PC-9 (cell line): ENCODE results near the gene KCNQ5. TPM values are rescaled to one million over a fixed set of nuclear protein-coding genes. Genes with fewer than 3 reads are reported as not detected.

Experiments used
- BruUV-seq: library from RNA; stranded (reverse); fragments of 400-500 nt; replicated peaks from 2 replicates; lab custom pipeline; 2021; lab: Mats Ljungman, UMichigan
- CTCF ChIA-PET: fragments of 300-600 bp; sonication (Branson Sonifier 250); formaldehyde crosslinking; loops from one replicate; lab custom pipeline; 2022; ENCODE audit warnings: antibody characterized with exemption; lab: Charles Lee
- POLR2A ChIA-PET: fragments of 300-600 bp; sonication (Branson Sonifier 250); formaldehyde crosslinking; loops from one replicate; lab custom pipeline; 2022; ENCODE audit warnings: antibody characterized with exemption; ENCODE audit not compliant: unreplicated experiment; lab: Charles Lee
- DNase-seq, 2 experiments: peaks; one replicate each; pipeline versions ENCODE4 v3.0.0 to v3.0.0-alpha.2; 2015 to 2022; ENCODE audit warnings: mixed read lengths in 1 of 2
- H2AFZ ChIP-seq: fragments of 200-600 bp; sonication (generic); 2 replicates; pipeline ENCODE4 v1.8.1; 2017; ENCODE audit warnings: antibody characterized with exemption
- H3F3A ChIP-seq: fragments of 200-600 bp; sonication (generic); 2 replicates; pipeline ENCODE4 v1.8.1; 2017; ENCODE audit warnings: antibody characterized with exemption, mild to moderate bottlenecking, low read depth; ENCODE audit not compliant: insufficient read depth
- H3K27ac ChIP-seq: fragments of 200-600 bp; sonication (generic); 2 replicates; pipeline ENCODE4 v1.6.1; 2016; ENCODE audit warnings: mixed run types
- H3K27me3 ChIP-seq: fragments of 200-600 bp; sonication (generic); 2 replicates; pipeline ENCODE4 v1.6.1; 2016; ENCODE audit warnings: low read depth, mixed run types; ENCODE audit not compliant: insufficient read depth
- H3K36me3 ChIP-seq: fragments of 200-600 bp; sonication (generic); 2 replicates; pipeline ENCODE4 v1.6.1; 2016; ENCODE audit warnings: low read depth, mixed run types
- H3K4me1 ChIP-seq: fragments of 200-600 bp; sonication (generic); replicated peaks from 2 replicates; pipeline ENCODE4 v1.6.1; 2016; ENCODE audit warnings: mixed run types; ENCODE audit not compliant: insufficient read depth
- H3K4me2 ChIP-seq: fragments of 200-600 bp; sonication (generic); 2 replicates; pipeline ENCODE4 v1.6.1; 2017; ENCODE audit warnings: mixed run types
- H3K4me3 ChIP-seq: fragments of 200-600 bp; sonication (generic); 2 replicates; pipeline ENCODE4 v1.6.1; 2016; ENCODE audit warnings: mixed run types
- H3K79me2 ChIP-seq: fragments of 200-600 bp; sonication (generic); 2 replicates; pipeline ENCODE4 v1.6.1; 2017; ENCODE audit warnings: low read depth, mixed run types
- H3K9me2 ChIP-seq: fragments of 200-600 bp; sonication (generic); 2 replicates; pipeline ENCODE4 v1.8.1; 2017; ENCODE audit warnings: mild to moderate bottlenecking; ENCODE audit not compliant: insufficient read depth
- H3K9me3 ChIP-seq: fragments of 200-600 bp; sonication (generic); 2 replicates; pipeline ENCODE4 v1.8.1; 2016; ENCODE audit warnings: low read depth; ENCODE audit not compliant: insufficient read depth
- H4K20me1 ChIP-seq: fragments of 200-600 bp; sonication (generic); 2 replicates; pipeline ENCODE4 v1.8.1; 2017; ENCODE audit not compliant: insufficient read depth
- CTCF ChIP-seq: fragments of 200-600 bp; sonication (generic); conservative IDR thresholded peaks from 2 replicates; pipeline ENCODE4 v1.6.1; 2017; ENCODE audit warnings: mixed run types, antibody characterized with exemption, mild to moderate bottlenecking, moderate library complexity
- EZH2 ChIP-seq: fragments of 200-600 bp; sonication (generic); IDR thresholded peaks from 2 replicates; pipeline ENCODE4 v1.8.0; 2017; ENCODE audit warnings: antibody characterized with exemption, low read depth
- intact Hi-C: fragments of 100-400 bp; cut with micrococcal nuclease; formaldehyde crosslinking; loops from one replicate; pipeline ENCODE4 v1.10.0; 2022; ENCODE audit not compliant: unreplicated experiment
- total RNA-seq: library from RNA; stranded (reverse); gene quantifications from 2 replicates; pipeline ENCODE4 v1.2.3, GENCODE V29; 2021

The KCNQ5 gene
- total RNA-seq, 1 experiment from 2014 or later = 0.20 TPM

GRCh38 chr6:73088138-73088813 is 466.4 kb downstream of the KCNQ5 start:
- no TSS peak for BruUV-seq
- no peaks in the 10 kb centered on the region for H3K27me3 ChIP-seq
- POLR2A ChIA-PET = interaction anchor here (0.7 kb wide), 1 partner anchor 57 kb away, joined by 9 read pairs; no protein-coding TSS in a partner anchor

GRCh38 chr6:73104921-73105320 is 483.1 kb downstream of the KCNQ5 start:
- TF ChIP-seq EZH2 = no peak
- TF ChIP-seq CTCF = no peak
- H3K4me2 ChIP-seq = no peak overlapping the region
- no peak overlapping the region for H3K4me3 ChIP-seq
- ChIA-PET CTCF (interaction anchor here (0.6 kb wide), 1 partner anchor 11 kb away, joined by 4 read pairs; no protein-coding TSS in a partner anchor), POLR2A (interaction anchor here (0.6 kb wide), 1 partner anchor 129 kb away, joined by 4 read pairs; no protein-coding TSS in a partner anchor)
- no peak overlapping the region for H2AFZ ChIP-seq
- no peaks in the 10 kb centered on the region for H3K27me3 ChIP-seq
- no peak overlapping the region for H3K27ac ChIP-seq
- H3K4me1 ChIP-seq = no peaks in the 10 kb centered on the region
- H3K79me2 ChIP-seq = no peaks in the 10 kb centered on the region
- no TSS peak for BruUV-seq
- H3K9me2 ChIP-seq = no peaks in the 10 kb centered on the region; the same call in 1 of the 2 replicates
- H3K9me3 ChIP-seq = no peaks in the 10 kb centered on the region
- H3K36me3 ChIP-seq = no peaks in the 10 kb centered on the region
- DNase-seq = no peak
- intact Hi-C loops = no loop called here
- no peaks in the 10 kb centered on the region for H4K20me1 ChIP-seq
- H3F3A ChIP-seq = no peaks in the 10 kb centered on the region

More at GRCh38 chr6:73088138-73088813, 466.4 kb downstream of the KCNQ5 start:
- no peaks in the 10 kb centered on the region for H3F3A ChIP-seq
- H3K27ac ChIP-seq = no peak overlapping the region
- no peaks in the 10 kb centered on the region for H3K4me1 ChIP-seq
- no peaks in the 10 kb centered on the region for H3K36me3 ChIP-seq
- no peak overlapping the region for H3K4me2 ChIP-seq
- CTCF ChIA-PET = no interaction called here
- no peak overlapping the region for H2AFZ ChIP-seq
- DNase-seq = no peak
- H3K9me2 ChIP-seq = no peaks in the 10 kb centered on the region
- intact Hi-C loops = no loop called here
- H3K79me2 ChIP-seq = no peaks in the 10 kb centered on the region
- no peaks in the 10 kb centered on the region for H4K20me1 ChIP-seq
- no peak overlapping the region for H3K4me3 ChIP-seq
- no peaks in the 10 kb centered on the region for H3K9me3 ChIP-seq
- TF ChIP-seq CTCF (no peak), EZH2 (no peak)

GRCh38 chr6:73107016-73107415 is 485.2 kb downstream of the KCNQ5 start:
- Histone ChIP-seq H3K4me3 (no peak overlapping the region), H3F3A (no peaks in the 10 kb centered on the region), H3K4me2 (no peak overlapping the region), H4K20me1 (no peaks in the 10 kb centered on the region), H3K27ac (no peak overlapping the region), H3K36me3 (no peaks in the 10 kb centered on the region), H3K9me2 (no peaks in the 10 kb centered on the region; the same call in 1 of the 2 replicates), H2AFZ (no peak overlapping the region), H3K9me3 (no peaks in the 10 kb centered on the region), H3K79me2 (no peaks in the 10 kb centered on the region), H3K27me3 (no peaks in the 10 kb centered on the region), H3K4me1 (no peaks in the 10 kb centered on the region)
- intact Hi-C loops = no loop called here
- DNase-seq = no peak
- POLR2A ChIA-PET = no interaction called here
- CTCF ChIA-PET = no interaction called here
- no TSS peak for BruUV-seq
- TF ChIP-seq EZH2 (no peak), CTCF (no peak)
